Fibroblast of skin of left biceps (primary cell): ENCODE measurements around the gene OR52I2.
A peak's percentile ranks its signal among the peaks of the same experiment; 100 is the strongest.

ENCODE experiments used
- DNase-seq, 2 experiments: peaks; one replicate each; pipeline ENCODE4 v3.0.0-alpha.2; 2013; ENCODE audit warnings: low read depth in 2 of 2

OR52I2 gene

DNA sequence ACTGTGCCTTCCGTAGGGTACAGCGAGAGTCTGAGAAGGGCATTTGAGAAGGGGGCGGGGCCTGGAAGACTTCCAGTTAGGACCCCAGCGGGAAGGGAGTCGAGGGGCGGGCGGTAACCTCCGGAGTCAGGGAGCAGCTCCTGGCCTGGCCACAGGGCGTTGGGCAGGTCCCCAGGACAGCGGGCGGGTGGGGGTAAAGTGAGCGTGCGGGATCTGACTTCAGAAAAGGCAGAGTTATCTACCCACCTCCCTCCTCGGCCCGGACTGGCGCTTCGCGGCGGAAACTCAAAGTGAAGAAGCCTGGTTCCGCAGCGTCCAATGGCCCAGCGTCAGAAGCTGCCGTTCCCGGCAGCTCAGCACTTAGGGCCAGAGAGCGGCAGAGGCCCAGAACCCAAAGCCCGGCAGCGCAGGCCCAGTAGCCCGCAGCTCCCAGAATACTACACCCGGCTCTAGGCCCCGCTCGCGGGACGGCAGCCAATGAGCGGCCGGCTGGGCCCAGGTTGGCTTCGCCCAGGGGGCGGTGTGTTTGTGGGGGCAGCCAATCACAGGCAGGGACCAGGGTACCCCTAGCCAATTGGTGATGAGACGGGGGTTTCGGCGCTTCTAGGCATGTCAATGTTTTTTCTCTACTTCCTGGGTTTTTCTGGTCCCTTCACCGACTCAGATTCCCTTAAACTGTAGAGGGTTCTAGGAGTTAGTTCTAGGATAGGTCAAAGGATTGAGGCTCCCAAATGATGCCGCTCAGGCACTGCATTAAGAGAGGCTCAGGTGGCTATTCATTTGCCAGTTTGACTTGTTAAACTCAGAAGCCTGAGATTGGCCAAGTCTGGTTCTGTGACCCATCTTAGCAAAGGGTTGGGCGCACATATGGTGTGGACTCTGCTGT is 26.5 kb downstream of the OR52I2 start, which contains the start of gene TRIM68:
TSS of gene TRIM68 (minus strand) at position 451 of the 886 bp plus-strand sequence. CDS start 2,727 bp downstream, outside the sequence.
- DNase-seq, result peak; percentile 90 to 91

DNA sequence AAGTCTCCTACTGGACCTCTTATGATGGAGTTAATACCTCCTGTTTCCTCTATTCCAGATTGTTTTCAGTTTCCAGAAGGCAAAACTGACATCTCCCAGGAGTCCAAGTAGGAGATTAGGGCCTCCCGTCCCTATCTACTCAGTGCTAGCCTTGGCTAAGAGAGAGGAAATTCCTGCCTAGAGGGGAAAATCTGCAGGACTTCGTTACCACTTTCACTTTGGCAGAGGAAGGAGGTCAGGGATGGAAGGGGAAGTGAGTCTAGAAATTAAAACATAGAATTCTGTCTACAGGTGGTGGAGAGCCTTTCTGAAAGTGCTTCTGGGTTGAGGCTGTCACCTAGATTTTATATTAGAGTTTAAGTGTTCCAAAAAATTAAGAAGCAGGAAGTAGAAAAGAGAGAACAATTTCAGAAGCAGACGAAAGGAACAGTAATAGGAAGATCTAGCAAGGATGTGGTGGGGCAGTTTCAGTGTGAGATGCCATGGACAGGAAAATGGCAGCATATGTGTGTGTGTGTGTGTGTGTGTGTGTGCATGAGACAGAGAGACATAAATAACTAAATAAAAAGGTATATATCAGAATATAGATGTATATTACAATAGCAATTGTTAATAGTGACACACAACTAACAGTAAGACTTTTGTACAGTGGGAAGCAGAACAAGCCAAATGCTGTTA is 28.9 kb downstream of the OR52I2 start:
- no peak for DNase-seq

DNA sequence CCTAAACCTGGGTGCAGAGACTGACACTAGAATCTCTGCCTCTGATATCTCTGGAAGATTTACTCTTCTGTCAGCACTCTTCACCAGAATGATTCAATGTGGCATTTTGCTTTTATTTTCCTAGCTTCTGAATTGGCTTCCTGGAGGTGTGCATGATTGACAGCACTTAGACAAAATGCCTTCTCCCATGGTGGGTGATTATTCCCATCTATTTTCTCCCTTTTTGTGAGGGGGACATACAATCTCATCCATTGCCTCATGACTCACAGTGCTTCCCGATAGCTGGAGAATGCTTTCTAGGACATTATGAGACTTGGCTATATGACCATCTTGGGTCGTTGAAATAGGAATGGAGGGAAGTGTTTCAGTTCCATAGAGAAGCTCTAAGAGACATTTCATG is 30.4 kb downstream of the OR52I2 start:
- DNase-seq, result no peak

DNA sequence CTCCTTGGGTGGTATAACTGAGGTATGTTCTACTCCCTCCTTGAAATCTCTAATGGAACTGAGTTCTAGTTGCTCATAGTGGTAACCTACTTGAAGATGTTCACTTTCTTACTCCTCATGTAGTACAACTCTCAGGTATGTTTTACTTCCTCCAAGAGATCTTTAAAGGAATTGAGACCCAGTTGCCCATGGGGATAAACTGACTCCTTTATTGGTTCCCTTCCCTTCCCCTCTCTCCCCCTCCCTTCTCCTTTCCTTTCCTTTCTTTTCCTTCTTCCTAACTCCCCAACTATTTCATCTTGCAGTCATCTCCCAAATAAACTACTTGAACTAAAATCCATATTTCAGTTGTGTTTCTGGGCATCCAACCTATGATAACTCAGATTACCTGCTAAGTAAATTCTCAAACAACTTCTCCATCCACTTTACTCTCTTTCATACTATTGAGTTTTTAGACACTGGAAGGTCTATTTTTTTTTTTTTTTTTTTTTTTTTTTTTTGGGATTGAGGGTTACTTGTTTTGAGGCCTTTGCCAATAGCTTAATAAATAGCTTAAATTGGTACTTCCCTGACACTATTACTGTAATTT is 34.4 kb downstream of the OR52I2 start:
- DNase-seq, result no peak

DNA sequence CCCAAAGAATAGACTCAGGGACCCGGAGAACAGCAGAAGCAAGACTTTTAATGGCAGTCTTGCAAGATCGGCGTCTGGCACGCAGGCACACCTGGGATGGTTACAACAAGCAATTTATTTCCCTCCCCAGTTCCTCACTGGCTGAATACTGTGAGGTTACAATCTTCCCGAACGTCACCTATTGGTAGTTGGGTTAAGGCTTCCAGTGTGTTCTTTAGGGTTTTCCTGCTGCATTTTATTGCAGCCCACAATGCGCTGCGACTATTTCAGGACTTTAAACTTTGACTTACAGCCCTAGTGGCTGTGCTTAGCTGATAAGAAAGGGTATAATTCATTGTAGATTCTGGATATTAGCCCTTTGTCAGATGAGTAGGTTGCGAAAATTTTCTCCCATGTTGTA is 38.0 kb downstream of the OR52I2 start:
- DNase-seq, result no peak

DNA sequence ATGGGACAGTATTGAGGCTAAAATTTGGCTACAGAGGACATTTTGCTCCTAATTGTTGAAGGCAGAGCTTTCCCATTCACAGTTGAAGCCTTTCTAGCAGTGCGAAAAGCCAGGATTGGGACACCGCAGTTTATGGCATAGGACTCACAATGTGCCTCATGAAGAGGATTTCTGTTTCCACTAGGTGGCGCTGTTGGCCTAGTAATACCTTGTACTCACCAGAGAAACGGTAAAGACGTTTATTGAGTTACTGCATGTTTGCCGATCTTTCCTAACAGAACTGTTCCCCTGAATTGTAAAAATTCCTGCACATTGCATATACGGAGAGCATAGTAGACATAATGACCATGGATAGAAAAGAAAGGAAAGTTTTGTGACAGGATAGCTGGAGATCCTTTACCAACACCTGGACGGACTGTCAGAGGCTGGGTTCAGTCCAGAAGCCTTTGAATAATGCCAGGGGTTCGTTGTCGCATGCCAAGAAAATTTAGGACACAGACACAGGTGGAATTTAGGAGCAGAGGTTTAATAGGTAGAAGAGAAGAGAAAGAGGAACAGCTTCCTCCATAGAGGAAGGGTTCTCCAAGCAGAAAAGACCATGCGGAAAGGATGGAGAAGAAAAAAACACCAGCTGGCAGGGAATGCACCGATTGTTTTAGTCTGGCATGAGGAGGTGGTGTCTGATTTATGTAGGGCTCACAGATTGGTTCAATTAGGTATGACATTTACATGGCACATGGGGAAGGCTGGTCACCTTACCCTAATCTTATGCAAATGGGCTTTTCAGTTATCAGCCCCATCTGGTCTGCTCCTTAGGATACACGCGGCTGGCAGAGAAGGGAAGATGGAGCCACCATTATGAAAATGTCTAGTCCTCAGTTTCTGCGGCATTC is 44.9 kb downstream of the OR52I2 start:
- DNase-seq, result peak; percentile 21 to 23

DNA sequence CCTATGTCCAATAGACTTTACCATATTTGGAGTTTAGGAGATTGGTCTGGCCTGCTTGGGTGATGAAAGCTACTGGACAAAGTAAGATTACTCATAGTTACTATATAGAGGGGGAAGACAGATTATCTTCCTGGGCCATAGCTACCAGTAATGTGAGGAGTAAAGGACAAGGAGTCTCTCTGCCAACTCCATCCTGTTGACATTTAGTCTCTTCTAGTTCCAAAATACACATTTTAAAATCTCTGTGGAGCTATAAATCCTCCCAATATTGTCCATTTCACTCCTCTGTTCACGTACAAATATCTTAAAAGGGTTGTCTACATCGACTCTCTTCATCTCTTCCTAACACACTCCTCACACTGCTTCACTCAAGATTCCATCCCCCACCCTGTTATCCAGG is 54.6 kb downstream of the OR52I2 start:
- no peak for DNase-seq

DNA sequence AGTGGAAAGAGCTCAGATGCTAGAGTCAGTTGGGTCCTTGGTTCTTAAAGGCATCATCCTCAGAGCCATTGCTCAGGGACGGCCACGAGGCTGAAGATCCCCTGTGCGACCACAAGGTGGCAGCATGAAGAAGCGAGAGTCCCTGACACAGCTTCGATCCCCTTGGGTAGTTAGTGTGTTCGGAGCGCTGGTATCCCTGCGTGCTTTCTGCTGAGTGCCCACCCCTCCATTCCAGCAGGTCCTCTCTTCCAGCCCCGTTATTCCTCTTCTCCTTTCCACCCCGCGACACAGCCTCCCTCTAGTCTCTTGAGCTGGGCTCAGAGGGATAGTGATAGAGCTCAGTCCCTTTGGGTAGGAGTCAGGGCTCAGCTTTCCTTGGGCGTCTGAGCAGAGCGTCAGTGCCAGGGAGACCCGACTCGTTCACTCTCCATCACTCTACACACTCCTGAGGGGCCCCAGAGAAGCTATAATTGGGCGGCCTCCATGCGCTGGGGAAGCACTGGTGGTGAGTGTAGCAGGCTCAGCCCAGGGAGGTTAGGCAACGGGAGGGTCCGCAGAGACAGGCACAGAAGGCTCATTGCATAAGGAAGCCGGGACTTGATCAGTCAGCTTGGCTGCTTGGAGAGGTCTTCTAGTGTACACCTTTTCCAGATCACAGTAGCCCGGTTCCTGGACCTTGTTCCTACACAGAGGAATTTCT is 55.6 kb downstream of the OR52I2 start, which contains the start of gene OR51D1:
TSS of gene OR51D1 (plus strand) at position 516 of the 700 bp plus-strand sequence. CDS start 2,314 bp downstream, outside the sequence.
- peak; percentile 16 to 26 for DNase-seq

DNA sequence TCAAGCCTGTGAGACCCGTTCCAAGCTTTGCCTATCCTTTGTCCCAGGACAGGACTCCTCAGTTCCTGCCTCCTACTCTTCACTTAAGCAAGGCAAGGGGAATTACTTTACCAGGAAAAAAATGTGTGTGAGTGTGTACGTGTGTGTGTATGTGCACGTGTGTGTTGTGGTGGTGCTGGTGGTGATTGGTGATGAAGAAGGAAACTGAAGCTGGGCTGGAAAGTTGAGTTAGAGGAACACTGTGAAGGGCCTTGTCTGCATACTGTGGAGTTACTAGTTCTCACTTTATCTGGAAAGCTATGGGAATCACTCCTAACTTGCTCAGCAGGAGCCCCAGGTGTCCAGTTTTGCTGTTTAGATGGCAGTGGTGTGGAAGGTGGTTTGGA is 56.1 kb downstream of the OR52I2 start:
- DNase-seq, result no peak

DNA sequence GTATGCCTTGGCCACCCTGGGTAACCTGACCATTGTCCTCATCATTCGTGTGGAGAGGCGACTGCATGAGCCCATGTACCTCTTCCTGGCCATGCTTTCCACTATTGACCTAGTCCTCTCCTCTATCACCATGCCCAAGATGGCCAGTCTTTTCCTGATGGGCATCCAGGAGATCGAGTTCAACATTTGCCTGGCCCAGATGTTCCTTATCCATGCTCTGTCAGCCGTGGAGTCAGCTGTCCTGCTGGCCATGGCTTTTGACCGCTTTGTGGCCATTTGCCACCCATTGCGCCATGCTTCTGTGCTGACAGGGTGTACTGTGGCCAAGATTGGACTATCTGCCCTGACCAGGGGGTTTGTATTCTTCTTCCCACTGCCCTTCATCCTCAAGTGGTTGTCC is 58.4 kb downstream of the OR52I2 start:
- DNase-seq, result no peak

DNA sequence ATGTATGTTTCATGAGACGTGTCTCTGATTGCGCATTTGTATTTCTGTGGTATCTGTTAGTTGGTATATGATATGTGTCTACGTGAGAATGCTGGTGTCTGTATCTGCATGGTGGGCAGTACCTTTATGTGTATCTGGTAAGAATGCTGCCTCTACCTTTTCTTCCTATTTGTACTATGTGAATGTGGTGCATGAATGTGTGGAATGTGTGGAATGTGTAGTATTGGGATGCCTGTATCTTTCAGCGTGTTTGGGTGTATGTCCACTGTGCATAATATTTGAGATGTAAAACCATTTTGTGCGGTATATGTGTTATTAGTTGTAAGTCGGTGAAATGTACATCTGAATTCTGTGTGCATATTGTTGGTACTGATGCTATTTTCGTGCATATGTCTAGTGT is 60.0 kb downstream of the OR52I2 start:
- DNase-seq, result no peak

DNA sequence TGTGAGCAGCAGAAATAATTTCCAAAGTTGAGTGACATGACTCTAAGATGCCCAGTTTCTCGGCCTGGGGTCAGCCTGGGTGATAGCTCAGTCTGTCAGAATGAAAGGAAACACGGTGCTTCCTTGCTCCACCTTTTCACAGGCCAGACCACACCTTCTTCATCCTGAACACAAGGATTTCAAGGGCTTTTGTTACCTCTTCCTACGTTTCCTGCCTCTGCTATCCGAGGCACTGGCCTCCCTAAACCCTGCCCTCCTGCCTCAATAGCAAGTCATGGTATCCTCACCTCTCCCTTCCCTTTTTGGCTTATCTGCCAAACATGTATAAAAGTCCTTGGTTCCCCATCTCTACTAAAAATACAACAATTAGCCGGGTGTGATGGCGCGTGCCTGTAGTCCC is 60.5 kb downstream of the OR52I2 start:
- no peak for DNase-seq
